HepG2 (cell line): ENCODE data around the gene EPS8L1. TPM values are rescaled to one million over a fixed set of nuclear protein-coding genes. Genes with fewer than 3 reads are reported as not detected.
A peak's percentile ranks its signal among the peaks of the same experiment; 100 is the strongest.

ENCODE experiments used
- AHDC1 ChIP-seq: sonication (generic); formaldehyde crosslinking; IDR thresholded peaks from 2 replicates; pipeline ENCODE4 v1.5.1; 2020; ENCODE audit warnings: mild to moderate bottlenecking, missing genetic modification reagents, borderline replicate concordance
- CHD2 ChIP-seq: IDR thresholded peaks from 2 replicates; pipeline ENCODE4 v1.6.1; 2011; ENCODE audit warnings: low read depth, low read length, improper control_type of control experiment
- FOXC1 ChIP-seq: sonication (generic); formaldehyde crosslinking; IDR thresholded peaks from 2 replicates; pipeline ENCODE4 v1.8.0; 2022; ENCODE audit warnings: mild to moderate bottlenecking, missing genetic modification reagents, borderline replicate concordance
- HNRNPH1 ChIP-seq: fragments of 200-400 bp; formaldehyde crosslinking; optimal IDR thresholded peaks from 2 replicates; pipeline ENCODE3; 2017; ENCODE audit warnings: mild to moderate bottlenecking, low read depth, low read length
- MIER3 ChIP-seq: IDR thresholded peaks from 2 replicates; pipeline ENCODE4 v1.6.1; 2016; ENCODE audit warnings: missing compliant biosample characterization, borderline replicate concordance
- PAX8 ChIP-seq: sonication (generic); formaldehyde crosslinking; IDR thresholded peaks from 2 replicates; pipeline ENCODE4 v1.8.0; 2022; ENCODE audit warnings: mild to moderate bottlenecking, missing genetic modification reagents, borderline replicate concordance
- STAT5B ChIP-seq: sonication (generic); formaldehyde crosslinking; IDR thresholded peaks from 2 replicates; pipeline ENCODE4 v1.4.0; 2020; ENCODE audit warnings: missing genetic modification reagents
- ZBTB20 ChIP-seq: sonication (generic); formaldehyde crosslinking; IDR thresholded peaks from 2 replicates; pipeline ENCODE4 v1.8.1; 2023; ENCODE audit warnings: missing genetic modification reagents, low read depth, mild to moderate bottlenecking, borderline replicate concordance
- ZNF142 ChIP-seq: sonication (generic); formaldehyde crosslinking; IDR thresholded peaks from 2 replicates; pipeline ENCODE4 v1.4.0; 2020; ENCODE audit warnings: missing genetic modification reagents
- ZNF230 ChIP-seq: sonication (generic); formaldehyde crosslinking; IDR thresholded peaks from 2 replicates; pipeline ENCODE4 v1.4.0; 2020; ENCODE audit warnings: mild to moderate bottlenecking, missing genetic modification reagents
- ZNF337 ChIP-seq: sonication (generic); formaldehyde crosslinking; IDR thresholded peaks from 2 replicates; pipeline ENCODE4 v1.5.1; 2020; ENCODE audit warnings: missing genetic modification reagents, low read depth, mild to moderate bottlenecking, borderline replicate concordance
- ZNF343 ChIP-seq: sonication (generic); formaldehyde crosslinking; IDR thresholded peaks from 2 replicates; pipeline ENCODE4 v1.4.0; 2020; ENCODE audit warnings: mild to moderate bottlenecking, missing genetic modification reagents
- ZNF383 ChIP-seq: sonication (generic); formaldehyde crosslinking; IDR thresholded peaks from 2 replicates; pipeline ENCODE4 v1.4.0; 2020; ENCODE audit warnings: missing genetic modification reagents, mild to moderate bottlenecking, borderline replicate concordance
- polyA plus RNA-seq, 8 experiments: library from polyadenylated mRNA; depleted of rRNA in 3 of 8; stranded (reverse) in 7 of 8; unstranded in 1 of 8; fragments of >200 nt; fragmentation: Illumina TruSeq in 4 of 8; extraction: Trizol in 4 of 8; gene quantifications; 2 replicates each; pipeline versions ENCODE4 v1.2.1 to v1.2.3, GENCODE V29; 2011 to 2016; ENCODE audit warnings: low read depth in 4 of 8, missing spikeins in 1 of 8, mixed read lengths in 1 of 8; ENCODE audit not compliant: insufficient read depth in 1 of 8
- total RNA-seq, 5 experiments: library from RNA; depleted of rRNA; stranded (reverse); fragments of >200 nt; fragmentation: Illumina TruSeq; extraction: Trizol; gene quantifications; 2 replicates each; pipeline ENCODE4 v1.2.3, GENCODE V29; 2016; ENCODE audit warnings: low read depth in 1 of 5

EPS8L1 gene
- total and polyA plus RNA-seq, 2 of the 13 experiments (the other 11 are each of a cell fraction or from before 2014, with no cell fraction given): 3.0 to 6.3 TPM

- TF ChIP-seq ZNF383 (CRISPR knock-in tag) (peak; percentile 23; the same call in 1 of the 2 replicates), ZNF230 (no peak), CHD2 (no peak), STAT5B (CRISPR knock-in tag) (no peak), ZBTB20 (no peak), FOXC1 (no peak), ZNF343 (no peak), ZNF142 (CRISPR knock-in tag) (no peak), HNRNPH1 (no peak), MIER3 (CRISPR knock-in tag) (no peak), AHDC1 (CRISPR knock-in tag) (no peak), PAX8 (CRISPR knock-in tag) (no peak), ZNF337 (CRISPR knock-in tag) (no peak)
These were observed 42.2 kb downstream of the EPS8L1 start (continued) for GRCh38 chr19:55117663-55118391.
